Subcutaneous abdominal adipose tissue (tissue), 5 donors: ENCODE data around the gene ADAMTS17.

Experiments used
- H3K27ac ChIP-seq: one replicate; pipeline ENCODE4 v1.7.0; 2013; ENCODE audit warnings: low read depth, mild to moderate bottlenecking, inconsistent platforms, low read length, moderate library complexity
- H3K27me3 ChIP-seq, 5 donors: one replicate each; pipeline ENCODE4 v1.7.0; 2013; ENCODE audit warnings: low read length in 5 of 5, inconsistent platforms in 1 of 5; ENCODE audit not compliant: control insufficient read depth in 5 of 5, insufficient read depth in 4 of 5
- H3K36me3 ChIP-seq, 5 donors: one replicate each; pipeline ENCODE4 v1.7.0; 2013; ENCODE audit warnings: low read length in 5 of 5; ENCODE audit not compliant: control insufficient read depth in 5 of 5, insufficient read depth in 5 of 5
- H3K4me1 ChIP-seq, 5 donors: one replicate each; pipeline ENCODE4 v1.7.0; 2013; ENCODE audit warnings: low read length in 5 of 5, mild to moderate bottlenecking in 3 of 5, moderate library complexity in 1 of 5; ENCODE audit not compliant: control insufficient read depth in 5 of 5, insufficient read depth in 5 of 5
- H3K4me3 ChIP-seq, 5 donors: one replicate each; pipeline ENCODE4 v1.7.0; 2013; ENCODE audit warnings: low read length in 5 of 5, low read depth in 1 of 5
- H3K9ac ChIP-seq, 5 donors: one replicate each; pipeline ENCODE4 v1.7.0; 2013; ENCODE audit warnings: low read length in 5 of 5, mild to moderate bottlenecking in 4 of 5, moderate library complexity in 3 of 5
- H3K9me3 ChIP-seq, 5 donors: one replicate each; pipeline ENCODE4 v1.7.0; 2013; ENCODE audit warnings: low read length in 5 of 5; ENCODE audit not compliant: control insufficient read depth in 5 of 5
- donor health status: healthy.
- donor health status: healthy.
- donor health status: healthy.
- donor health status: healthy.
- donor health status: healthy.

Gene ADAMTS17

GRCh38 chr15:100057281-100057680 lies 284.5 kb downstream of the ADAMTS17 start:
- Histone ChIP-seq H3K36me3 (no peaks in the 10 kb centered on the region), H3K27me3 (peaks cover 0 to 4% (median 2%) of the 10 kb centered on the region in 5 donors), H3K27ac (no peak overlapping the region), H3K4me1 (peaks cover 0 to 10% (median 3%) of the 10 kb centered on the region in 5 donors), H3K9ac (no peak overlapping the region), H3K9me3 (no peaks in the 10 kb centered on the region), H3K4me3 (no peak overlapping the region)

- no peaks in the 10 kb centered on the region for H3K9me3 ChIP-seq
- no peaks in the 10 kb centered on the region for H3K36me3 ChIP-seq
- H3K9ac ChIP-seq, result no peak overlapping the region
- peaks cover 0 to 10% (median 3%) of the 10 kb centered on the region in 5 donors for H3K4me1 ChIP-seq
- H3K4me3 ChIP-seq, result no peak overlapping the region
- H3K27me3 ChIP-seq, result peaks cover 0 to 4% (median 2%) of the 10 kb centered on the region in 5 donors
- H3K27ac ChIP-seq, result no peak overlapping the region
Measured at GRCh38 chr15:100056411-100057072, 285.2 kb downstream of the ADAMTS17 start.

- H3K4me3 ChIP-seq, result no peak overlapping the region
- H3K9me3 ChIP-seq, result no peaks in the 10 kb centered on the region
Measured at GRCh38 chr15:100055821-100056220, 286.0 kb downstream of the ADAMTS17 start.

GRCh38 chr15:100054539-100054938 lies 287.2 kb downstream of the ADAMTS17 start:
- H3K4me3 ChIP-seq, result no peak overlapping the region
- H3K4me1 ChIP-seq, result no peaks in the 10 kb centered on the region
- H3K36me3 ChIP-seq, result no peaks in the 10 kb centered on the region
- no peak overlapping the region for H3K27ac ChIP-seq
- no peak overlapping the region for H3K9ac ChIP-seq
- H3K9me3 ChIP-seq, result no peaks in the 10 kb centered on the region
- H3K27me3 ChIP-seq, result peaks cover 0 to 4% (median 2%) of the 10 kb centered on the region in 5 donors

More at GRCh38 chr15:100055821-100056220, 286.0 kb downstream of the ADAMTS17 start:
- H3K36me3 ChIP-seq, result no peaks in the 10 kb centered on the region
- no peak overlapping the region for H3K27ac ChIP-seq
- peaks cover 0 to 4% (median 2%) of the 10 kb centered on the region in 5 donors for H3K27me3 ChIP-seq
- H3K9ac ChIP-seq, result no peak overlapping the region
- H3K4me1 ChIP-seq, result peaks cover 0 to 8% (median 3%) of the 10 kb centered on the region in 5 donors

GRCh38 chr15:100053474-100054121 lies 288.2 kb downstream of the ADAMTS17 start:
- H3K9me3 ChIP-seq, result no peaks in the 10 kb centered on the region
- H3K4me1 ChIP-seq, result no peaks in the 10 kb centered on the region
- H3K9ac ChIP-seq, result no peak overlapping the region
- no peaks in the 10 kb centered on the region for H3K36me3 ChIP-seq
- H3K4me3 ChIP-seq, result no peak overlapping the region
- H3K27ac ChIP-seq, result no peak overlapping the region
- peaks cover 0 to 3% (median 0%) of the 10 kb centered on the region in 5 donors for H3K27me3 ChIP-seq

- Histone ChIP-seq H3K9me3 (no peaks in the 10 kb centered on the region), H3K27ac (no peak overlapping the region), H3K4me1 (no peaks in the 10 kb centered on the region)
Measured at GRCh38 chr15:100052716-100053473, 288.9 kb downstream of the ADAMTS17 start.

GRCh38 chr15:100050877-100051786 lies 290.6 kb downstream of the ADAMTS17 start:
- H3K36me3 ChIP-seq, result no peaks in the 10 kb centered on the region
- no peak overlapping the region for H3K9ac ChIP-seq
- no peak overlapping the region for H3K27ac ChIP-seq
- H3K4me3 ChIP-seq, result no peak overlapping the region
- peaks cover 0 to 3% (median 0%) of the 10 kb centered on the region in 5 donors for H3K27me3 ChIP-seq
- no peaks in the 10 kb centered on the region for H3K4me1 ChIP-seq
- H3K9me3 ChIP-seq, result no peaks in the 10 kb centered on the region

More at GRCh38 chr15:100052716-100053473, 288.9 kb downstream of the ADAMTS17 start:
- no peak overlapping the region for H3K9ac ChIP-seq
- H3K27me3 ChIP-seq, result peaks cover 0 to 3% (median 0%) of the 10 kb centered on the region in 5 donors
- no peak overlapping the region for H3K4me3 ChIP-seq
- H3K36me3 ChIP-seq, result no peaks in the 10 kb centered on the region

GRCh38 chr15:100049936-100050876 lies 291.6 kb downstream of the ADAMTS17 start:
- no peak overlapping the region for H3K4me3 ChIP-seq
- H3K27me3 ChIP-seq, result peaks cover 0 to 3% (median 0%) of the 10 kb centered on the region in 5 donors
- no peaks in the 10 kb centered on the region for H3K9me3 ChIP-seq
- no peaks in the 10 kb centered on the region for H3K36me3 ChIP-seq
- H3K27ac ChIP-seq, result no peak overlapping the region
- H3K4me1 ChIP-seq, result no peaks in the 10 kb centered on the region
- no peak overlapping the region for H3K9ac ChIP-seq

GRCh38 chr15:100049483-100049882 lies 292.3 kb downstream of the ADAMTS17 start:
- Histone ChIP-seq H3K4me3 (no peak overlapping the region), H3K27me3 (peaks cover 0 to 3% (median 0%) of the 10 kb centered on the region in 5 donors), H3K9me3 (no peaks in the 10 kb centered on the region), H3K36me3 (no peaks in the 10 kb centered on the region), H3K27ac (no peak overlapping the region), H3K9ac (no peak overlapping the region), H3K4me1 (no peaks in the 10 kb centered on the region)
